ENCODE results near the gene ANO2.

The ANO2 gene

GRCh38 chr12:5916785-5917290 is 28.2 kb downstream of the ANO2 start:
- DNase-seq (ENCODE audit: low spot score), result no peak

GRCh38 chr12:5915511-5915910 is 29.5 kb downstream of the ANO2 start:
- no peak for DNase-seq (ENCODE audit: low spot score)

- no peak for DNase-seq (ENCODE audit: low spot score)
These were observed 30.5 kb downstream of the ANO2 start for GRCh38 chr12:5914387-5915149.

GRCh38 chr12:5913387-5913786 is 31.7 kb downstream of the ANO2 start:
- no peak for DNase-seq (ENCODE audit: low spot score)

- no peak for DNase-seq (ENCODE audit: low spot score)
These were observed 32.4 kb downstream of the ANO2 start for GRCh38 chr12:5912437-5913334.

GRCh38 chr12:5912011-5912410 is 33.0 kb downstream of the ANO2 start:
- DNase-seq (ENCODE audit: low spot score), result no peak

GRCh38 chr12:5910790-5911548 is 34.1 kb downstream of the ANO2 start:
- DNase-seq (ENCODE audit: low spot score), result no peak

- DNase-seq (ENCODE audit: low spot score), result no peak
These were observed 35.5 kb downstream of the ANO2 start for GRCh38 chr12:5909560-5909959.

DNA sequence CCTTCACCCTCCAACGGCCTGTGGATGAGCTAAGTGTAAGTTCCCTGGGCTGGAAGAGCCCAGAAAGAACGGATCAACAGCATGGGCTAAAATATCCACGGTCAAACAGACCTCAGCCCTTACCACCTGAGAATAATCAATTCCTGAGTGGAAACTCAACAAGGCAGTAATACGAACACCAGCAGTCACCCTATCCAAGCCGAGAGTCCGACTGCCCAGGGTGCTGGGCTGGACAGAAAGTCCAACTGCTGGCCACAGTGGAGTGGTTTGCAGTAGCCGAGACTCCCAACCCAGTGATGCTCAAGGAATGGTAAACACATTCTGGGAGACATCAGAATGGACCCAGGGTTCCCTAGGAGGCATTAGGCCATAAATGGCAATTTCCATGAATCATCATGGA is 36.8 kb downstream of the ANO2 start:
- no peak for DNase-seq (ENCODE audit: low spot score)

GRCh38 chr12:5907807-5908206 is 37.3 kb downstream of the ANO2 start:
- DNase-seq (ENCODE audit: low spot score), result no peak

DNA sequence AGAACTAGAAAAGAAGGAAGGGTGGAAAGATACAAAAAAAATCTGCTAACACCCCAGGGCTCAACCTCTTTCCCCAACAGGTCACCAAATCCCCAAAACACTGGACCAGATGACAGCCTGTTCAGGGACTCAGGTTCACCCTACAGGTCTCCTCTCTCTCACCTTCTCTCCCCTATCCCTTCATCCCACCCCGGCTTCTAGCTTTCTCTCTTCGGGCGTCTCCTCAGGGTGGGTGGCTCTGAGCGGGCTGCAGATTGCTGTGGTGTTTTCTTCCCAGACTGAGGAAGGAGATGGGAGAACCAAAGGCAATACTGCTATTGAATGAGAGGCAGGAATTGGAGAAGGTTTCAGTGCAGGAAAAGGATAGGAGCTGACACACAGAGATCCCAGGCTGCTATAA is 39.3 kb downstream of the ANO2 start:
- DNase-seq (ENCODE audit: low spot score), result no peak

DNA sequence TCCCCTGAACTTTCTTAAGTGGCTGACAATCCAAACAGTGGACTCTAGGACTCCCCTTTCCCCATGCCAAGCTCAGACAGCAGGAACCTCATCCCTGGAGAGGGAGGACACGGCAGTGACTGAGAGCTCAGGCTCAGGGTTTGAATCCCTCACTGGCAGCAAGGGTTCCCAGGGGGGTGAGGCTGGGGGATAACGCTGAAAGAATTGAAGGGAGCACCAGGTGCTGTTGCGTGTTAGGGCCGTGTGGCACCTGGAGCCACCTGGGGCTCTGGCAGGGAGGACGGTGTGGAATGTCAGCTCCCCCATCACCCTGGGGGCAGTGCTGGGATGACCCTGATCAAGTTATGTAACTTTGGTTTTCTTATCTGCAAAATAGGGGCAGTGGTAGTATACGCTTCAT is 40.1 kb downstream of the ANO2 start:
- DNase-seq (ENCODE audit: low spot score), result no peak

GRCh38 chr12:5904441-5904840 is 40.6 kb downstream of the ANO2 start:
- no peak for DNase-seq (ENCODE audit: low spot score)

GRCh38 chr12:5902736-5903135 is 42.3 kb downstream of the ANO2 start:
- DNase-seq (ENCODE audit: low spot score), result no peak

DNA sequence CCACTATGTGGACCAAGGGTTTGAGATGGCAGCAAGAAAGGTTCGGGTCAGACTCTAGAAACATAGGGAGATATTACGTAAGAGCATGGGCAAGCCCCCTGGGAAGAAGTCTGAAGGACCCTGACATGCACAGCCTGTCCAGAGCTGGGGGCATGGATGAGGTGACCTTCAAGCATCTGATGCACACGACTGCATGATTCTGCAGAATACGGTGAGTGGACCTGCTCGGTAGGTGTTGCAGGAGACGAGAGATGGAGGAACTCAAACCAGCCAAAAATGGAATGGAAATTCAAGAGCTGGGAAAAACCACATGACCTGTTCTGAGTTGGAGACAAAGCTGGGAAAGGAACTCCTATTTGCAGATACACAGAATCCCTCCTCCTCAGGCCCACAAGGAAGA is 43.6 kb downstream of the ANO2 start:
- DNase-seq (ENCODE audit: low spot score), result no peak

GRCh38 chr12:5900533-5901205 is 44.4 kb downstream of the ANO2 start:
- DNase-seq (ENCODE audit: low spot score), result no peak

DNA sequence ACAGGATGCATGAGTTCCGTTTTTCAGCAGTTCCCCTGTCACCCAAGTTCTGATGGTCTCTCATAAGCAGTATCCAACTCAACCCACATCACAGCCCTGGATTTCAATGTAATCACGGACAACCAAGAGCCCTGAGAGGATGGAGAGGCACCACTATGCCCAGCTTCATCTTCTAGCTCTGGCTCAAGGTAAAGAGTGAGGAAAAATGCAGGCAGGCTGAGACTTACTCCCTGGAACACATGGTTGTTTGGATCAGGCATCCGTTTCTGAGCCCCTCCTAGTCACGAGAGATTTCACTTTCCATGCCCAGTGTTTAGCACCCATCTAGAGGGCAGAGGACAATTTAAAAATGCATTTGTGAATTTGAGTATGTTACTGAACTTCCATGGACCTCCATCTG is 45.0 kb downstream of the ANO2 start:
- DNase-seq (ENCODE audit: low spot score), result no peak

GRCh38 chr12:5899675-5900074 is 45.4 kb downstream of the ANO2 start:
- DNase-seq (ENCODE audit: low spot score), result no peak

- DNase-seq (ENCODE audit: low spot score), result no peak
These were observed 46.2 kb downstream of the ANO2 start for GRCh38 chr12:5898874-5899273.

GRCh38 chr12:5889381-5890047 is 55.5 kb downstream of the ANO2 start:
- DNase-seq (ENCODE audit: low spot score), result peak; percentile 29

- DNase-seq (ENCODE audit: low spot score), result no peak
These were observed 56.2 kb downstream of the ANO2 start for GRCh38 chr12:5888816-5889315.
